T-helper 1 cell (primary cell): ENCODE data around the gene SLC29A3.
"Not testable (repeated sequence)": the region's sequence is repeated elsewhere in the genome, so short reads cannot be mapped to it uniquely, and the experiment has no call there.

Experiments
- DNase-seq, 5 donors: peaks; one replicate each; pipeline ENCODE4 v3.0.0-alpha.2; 2012 to 2020
- total RNA-seq, 4 donors: gene quantifications; one replicate each; lab custom pipeline; 2026; lab: John Stamatoyannopoulos, UW

The SLC29A3 gene
- total RNA-seq, result 2.4 to 4.9 (median 3.1) reads per million in 4 donors

DNA sequence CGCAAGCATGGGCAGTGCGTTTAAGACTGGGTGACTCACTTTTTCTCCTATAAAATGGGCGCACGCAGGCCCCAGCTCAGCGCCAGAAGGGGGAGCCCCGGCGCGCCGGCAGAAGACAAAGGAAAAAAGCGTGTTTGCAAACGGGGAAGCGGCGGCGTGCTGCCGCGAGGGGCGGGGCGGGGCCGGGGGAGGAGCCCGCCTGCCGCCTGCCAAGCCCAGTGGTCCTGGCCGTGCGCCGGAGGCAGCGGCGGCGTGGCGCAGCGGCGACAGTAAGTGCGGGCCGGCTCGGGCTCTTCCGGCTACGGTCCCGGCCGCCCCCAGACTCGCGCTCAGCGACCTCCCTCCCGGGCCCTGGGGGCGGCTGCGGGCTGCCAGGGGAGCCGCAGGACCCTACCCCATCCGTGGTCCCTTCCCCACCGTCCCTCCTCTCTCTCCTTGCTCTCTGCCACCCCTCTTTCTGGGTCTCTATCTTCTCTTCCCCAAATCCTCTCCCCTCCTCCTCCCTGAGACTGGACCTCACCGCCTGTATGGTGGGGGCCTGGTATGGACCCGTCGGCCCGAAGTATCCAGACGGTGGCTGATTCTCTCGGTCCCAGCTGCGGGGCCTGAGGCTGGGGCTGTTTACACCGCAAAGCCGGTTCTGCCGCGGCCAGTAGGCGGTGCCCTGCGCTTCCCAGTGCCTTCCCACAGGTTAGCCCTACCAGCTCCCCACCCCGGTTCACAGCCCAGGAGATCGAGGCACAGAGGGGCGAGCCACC lies at the start of gene SLC29A3:
Gene SLC29A3 (plus strand): TSS at position 218 of the 758 bp plus-strand sequence. CDS start 51 bp downstream, at position 269.
- peak; percentile 71 to 92 (median 74) for DNase-seq

DNA sequence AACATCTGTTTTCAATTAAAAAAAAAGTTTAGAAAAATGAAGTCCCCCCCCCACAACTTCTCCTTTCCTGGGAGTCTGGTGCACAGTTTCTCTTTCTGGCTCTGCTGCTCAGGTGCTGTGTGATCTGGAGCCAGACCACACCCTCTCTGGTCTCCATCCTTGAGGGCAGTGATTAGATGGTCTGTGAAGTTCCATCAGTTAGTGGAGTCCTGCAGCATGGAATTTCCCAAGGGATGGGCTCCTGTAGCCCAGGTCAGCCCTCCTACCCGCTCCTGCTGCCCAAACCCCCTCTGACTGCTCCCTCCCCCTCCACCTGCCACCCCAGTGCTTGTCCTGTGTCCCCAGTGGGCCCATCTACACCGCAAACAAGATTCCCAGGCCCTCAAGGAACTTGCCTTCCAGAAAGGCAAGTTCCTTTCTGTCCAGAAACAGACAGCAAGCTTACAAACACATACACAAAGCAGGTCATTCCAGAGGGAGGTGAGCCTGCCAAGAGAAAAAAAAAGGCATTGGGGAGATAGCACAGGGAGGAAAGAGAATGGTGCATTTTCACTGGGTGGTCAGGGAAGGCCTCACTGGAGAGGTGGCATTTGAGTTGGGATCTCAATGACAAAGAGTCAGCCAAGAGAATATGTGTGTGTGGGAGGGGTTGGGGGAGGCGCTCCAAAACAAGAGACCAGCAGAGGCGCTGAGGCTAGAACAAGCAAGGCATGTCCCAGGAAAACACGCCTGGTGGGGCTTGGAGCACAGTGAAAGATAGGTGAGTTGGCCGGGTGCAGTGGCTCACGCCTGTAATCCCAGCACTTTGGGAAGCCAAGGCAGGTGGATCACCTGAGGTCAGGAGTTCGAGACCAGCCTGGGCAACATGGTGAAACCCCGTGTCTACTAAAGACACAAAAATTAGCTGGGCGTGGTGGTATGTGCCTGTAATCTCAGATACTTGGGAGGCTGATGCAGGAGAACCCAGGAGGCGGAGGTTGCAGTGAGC lies 49.5 kb upstream of the SLC29A3 start:
- no peak for DNase-seq

DNA sequence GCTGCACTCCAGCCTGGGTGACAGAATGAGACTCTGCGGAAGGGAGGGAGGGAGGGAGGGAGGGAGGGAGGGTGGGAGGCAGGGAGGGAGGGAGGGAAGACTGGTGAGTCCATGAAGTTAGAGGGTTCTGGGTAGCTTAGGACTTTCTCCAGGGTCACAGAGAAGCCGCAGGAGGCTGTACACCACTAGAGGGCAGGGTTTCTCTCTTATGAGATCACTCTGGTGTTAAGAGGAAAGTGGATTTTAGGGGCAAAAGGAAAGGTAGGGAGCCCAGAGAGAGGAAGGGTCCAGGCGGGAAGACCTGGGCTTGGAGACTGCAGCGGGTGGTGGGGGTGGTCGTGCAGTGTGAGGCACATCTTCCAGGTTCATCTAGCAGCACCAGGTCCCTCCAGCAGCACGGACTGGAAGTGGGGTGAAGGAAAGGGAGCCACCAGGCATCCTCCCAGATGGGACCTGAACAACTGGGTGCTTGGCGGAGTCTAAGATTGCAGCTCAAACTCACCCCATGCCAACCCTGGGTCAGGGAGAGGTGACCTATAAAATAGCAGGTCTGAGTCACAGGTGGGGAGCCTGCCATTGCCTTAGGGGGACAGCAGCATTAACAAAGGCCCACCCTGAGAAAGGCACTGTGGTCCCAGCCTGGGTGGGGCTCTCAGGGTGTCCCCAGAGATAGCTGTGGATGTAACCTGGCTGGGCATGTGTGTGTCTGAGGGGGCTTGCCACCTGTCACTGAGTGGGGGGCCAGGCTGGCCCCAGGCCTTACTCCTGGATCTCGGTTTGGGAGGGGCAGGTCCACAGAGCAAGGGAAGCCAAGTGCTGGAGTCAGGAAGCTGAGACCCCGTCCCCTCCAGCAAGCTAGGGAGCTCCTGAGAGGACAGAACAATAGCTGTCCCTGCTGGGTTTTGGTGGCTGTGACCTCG lies 48.5 kb upstream of the SLC29A3 start:
- peak in 1 of 5 donors; percentile 8 for DNase-seq

DNA sequence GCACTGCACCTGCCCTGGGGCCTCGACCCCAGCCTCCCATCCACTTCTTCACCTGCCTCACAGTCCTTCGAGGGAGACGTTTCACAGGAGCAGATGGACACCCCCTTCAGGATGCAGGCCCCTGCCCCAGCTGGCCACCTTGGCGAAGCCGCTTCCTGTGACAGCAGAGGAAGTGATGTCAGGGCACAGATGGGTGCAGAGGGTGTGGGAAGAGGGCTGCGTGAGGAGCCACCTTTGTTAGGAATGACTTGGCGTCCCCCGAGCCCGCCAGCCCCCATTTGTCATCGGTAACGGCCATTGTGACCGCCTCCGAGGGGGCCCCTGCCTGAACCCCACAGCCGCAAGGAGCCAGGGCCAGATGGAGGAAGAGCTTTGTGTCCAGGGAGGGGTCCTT lies 47.4 kb upstream of the SLC29A3 start:
- no peak for DNase-seq

DNA sequence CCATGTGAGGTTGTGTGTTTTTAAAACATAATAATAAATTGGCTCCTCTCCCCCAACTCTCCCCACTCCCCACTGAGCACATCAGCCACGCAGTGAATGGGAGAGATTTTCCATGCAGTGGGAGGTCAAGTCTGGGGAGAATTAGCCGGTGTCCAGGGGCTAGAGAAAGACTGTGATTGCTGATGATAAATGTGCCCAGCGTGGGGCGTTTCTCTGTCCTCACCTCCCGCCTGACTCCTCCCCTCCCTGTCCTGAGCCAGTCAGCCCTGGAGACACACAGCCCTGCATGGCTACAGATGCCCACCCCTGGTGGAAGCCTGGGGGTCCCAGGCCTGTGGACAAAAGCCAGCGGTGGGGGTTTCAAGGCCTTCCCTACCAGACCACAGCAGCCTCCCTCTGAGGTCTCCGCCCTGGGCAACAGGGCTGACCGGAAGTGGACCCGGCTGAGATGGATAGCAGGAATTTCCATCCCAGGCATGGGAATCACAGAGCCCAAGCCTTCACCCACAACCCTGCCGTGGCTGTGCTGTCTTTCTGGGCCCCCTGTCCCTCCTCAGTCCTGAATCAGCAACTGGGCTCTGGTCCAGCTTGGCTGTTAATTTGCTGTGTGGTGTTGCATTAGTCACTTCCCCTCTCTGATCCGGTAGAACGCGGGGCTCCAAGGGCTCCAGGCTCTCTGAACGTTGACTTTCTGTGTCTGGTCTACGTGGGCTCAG lies 46.8 kb upstream of the SLC29A3 start:
- no peak for DNase-seq

DNA sequence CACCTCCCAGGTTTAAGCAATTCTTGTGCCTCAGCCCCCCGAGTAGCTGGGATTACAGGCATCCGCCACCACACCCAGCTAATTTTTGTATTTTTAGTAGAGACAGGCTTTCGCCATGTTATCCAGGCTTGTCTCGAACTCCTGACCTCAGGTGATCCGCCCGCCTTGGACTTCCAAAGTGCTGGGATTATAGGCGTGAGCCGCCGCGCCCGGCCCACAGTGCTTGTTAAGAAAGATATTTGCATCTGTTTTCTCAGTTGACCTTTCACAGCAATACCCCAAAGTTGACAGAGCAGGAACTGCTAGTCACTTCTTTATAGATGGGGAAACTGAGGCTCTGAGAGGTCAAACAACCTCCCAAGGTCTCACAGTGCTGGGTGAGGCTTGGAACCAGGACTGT lies 46.1 kb upstream of the SLC29A3 start:
- DNase-seq, result not testable (repeated sequence)

DNA sequence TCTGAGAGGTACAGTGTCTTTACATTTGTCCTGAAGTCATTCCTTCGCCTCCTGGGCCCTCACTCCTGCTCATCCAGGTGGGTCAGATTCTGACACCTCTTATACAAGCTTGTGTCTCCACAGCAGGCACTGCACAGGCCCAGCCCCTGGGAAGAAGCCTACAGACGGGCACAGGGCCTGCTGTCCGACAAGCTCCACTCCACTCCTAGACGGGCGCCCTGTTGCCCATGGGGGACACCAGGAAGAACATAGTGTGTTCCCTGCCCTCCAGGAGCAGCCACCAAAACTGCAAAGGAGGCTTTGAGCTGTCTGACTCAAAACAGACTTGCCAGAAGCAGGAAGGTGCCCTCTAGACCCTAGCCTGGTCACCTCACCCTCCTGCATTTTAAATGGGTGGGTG lies 45.6 kb upstream of the SLC29A3 start:
- DNase-seq, result no peak

DNA sequence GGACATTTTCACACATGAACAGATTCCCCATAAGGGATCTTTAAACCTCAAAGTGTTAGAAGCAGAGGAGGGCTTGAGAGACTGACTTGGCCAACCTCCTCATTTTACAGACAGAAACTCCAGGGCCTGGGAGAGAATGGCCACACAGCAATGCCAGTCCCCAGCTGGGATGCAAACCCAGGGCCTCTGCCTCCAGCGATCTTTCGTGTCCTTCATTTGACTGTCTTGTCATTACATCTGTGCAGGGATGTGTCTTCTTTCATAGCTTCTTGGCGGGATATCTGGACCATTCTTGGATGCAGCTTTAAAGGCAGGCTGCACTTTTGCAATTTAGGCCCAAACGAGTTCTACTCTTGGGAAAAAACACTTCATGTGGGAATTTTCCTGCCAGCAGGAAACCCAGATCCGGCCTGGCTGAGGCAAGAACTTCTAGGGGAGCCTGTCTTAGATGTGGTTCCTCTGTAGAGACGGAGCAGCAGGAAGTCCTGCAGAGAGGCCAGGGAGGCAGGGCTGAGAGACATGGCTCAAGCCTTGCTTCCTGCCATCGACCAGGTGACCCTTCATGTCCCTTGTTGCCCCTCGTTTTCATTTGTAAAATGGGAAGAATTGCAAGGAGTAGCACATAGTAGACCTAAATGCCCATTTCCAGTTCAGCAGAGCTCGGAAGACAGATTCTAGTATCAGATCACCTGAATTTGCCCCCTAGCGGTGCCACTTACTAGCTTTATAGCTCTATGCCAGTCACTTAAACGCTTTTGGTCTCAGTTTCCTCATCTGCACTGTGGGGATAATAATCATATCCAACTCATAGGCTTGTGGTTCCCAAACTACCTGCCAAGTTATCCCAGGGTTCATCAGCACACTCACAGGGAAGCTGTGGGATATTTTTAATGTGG lies 43.9 kb upstream of the SLC29A3 start:
- DNase-seq, result no peak

DNA sequence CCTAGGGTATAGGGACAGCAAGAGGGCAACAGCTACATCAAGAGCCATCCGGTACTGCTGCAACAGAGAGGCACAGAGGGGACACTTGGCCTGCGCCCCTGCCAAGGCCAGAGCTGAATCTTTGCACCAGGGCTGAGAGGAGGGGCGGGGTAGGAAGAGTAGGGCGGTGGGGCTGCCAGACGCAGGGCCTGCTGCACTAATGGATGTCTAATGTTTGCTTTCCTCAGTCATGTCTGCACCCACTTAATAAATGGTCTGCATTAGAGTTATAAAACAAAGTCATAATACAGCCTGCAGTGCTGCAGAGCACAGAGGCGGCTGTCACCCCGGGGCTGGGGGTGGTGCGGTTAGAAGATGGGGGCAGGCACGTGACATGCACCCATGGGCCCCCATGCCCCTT lies 42.2 kb upstream of the SLC29A3 start:
- DNase-seq, result no peak

DNA sequence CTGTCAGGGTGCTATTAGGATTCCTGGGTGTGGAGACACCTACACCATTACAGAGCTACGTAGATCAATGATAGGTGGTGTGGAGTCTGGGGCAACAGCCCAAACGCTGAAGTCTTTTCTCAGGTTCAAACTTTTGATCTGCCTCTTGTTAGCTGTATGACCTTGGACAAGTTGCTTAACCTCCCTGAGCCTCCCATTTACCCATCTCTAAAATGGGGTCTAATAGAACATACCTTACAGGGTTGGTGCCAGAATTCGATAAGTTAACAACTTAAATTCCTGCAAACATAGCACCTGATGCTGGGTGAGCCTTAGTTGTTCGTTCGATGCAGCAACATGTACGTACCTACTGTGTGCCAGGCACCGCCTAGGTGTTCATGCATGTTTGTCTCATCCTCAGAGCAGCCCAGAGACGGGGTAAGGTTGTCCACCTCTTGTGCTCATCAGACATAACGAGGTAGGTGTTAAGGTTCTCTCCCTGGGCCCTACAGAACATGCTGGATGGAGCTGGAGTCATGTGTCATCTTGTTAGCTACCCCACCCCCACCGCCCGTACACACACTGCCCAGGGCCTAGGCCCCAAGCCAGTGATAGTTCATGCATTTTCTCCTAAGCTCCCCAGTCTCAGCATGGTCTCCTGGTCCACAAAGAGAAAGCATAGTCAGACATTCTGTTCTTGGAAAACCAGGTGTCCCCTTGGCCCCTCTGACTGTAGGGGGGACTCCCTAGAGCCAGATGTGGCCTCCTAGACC lies 41.0 kb upstream of the SLC29A3 start:
- DNase-seq, result no peak

DNA sequence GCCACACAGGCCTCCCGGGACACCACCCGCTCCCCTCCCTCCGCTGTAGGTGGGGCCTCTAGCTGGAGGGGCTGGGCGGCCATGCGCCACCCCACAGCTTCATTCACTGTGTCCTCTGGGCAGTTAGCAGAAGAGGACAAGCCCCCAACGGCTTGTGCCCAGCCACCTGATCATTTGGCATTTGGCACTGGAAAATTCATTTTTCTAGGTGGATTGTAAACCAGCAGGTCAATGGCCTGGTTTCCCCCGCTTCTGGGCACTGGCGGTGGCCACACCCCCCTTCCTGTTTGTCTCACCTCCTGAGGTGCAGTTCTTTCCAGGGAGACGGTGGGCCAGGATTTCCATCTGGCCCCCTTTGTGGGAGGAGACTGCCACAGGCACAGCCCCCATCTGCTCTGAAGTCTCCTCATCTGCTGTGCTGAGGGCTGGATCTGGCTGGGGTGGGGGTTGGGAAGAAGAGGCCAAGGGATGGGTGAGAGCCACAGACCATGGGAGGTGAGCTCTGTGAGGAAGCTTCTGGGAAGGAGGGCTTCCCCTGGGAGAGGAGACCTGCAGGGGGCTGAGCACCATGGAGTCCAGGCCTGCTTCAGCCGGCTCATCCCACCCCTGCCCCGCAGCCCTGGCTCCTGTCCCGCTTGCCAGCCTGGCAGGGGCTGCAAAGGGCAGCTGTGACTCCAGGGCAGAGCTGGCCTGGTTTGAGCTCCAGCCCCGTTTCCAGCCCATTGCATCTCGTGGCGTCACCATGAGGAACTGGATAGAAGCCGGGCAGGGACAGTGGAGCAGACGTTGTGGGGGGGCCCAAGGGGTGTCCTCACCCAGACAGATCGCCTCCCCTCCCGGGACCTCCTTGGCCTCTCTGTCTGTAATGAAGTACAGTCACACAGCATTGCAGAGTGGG lies 40.1 kb upstream of the SLC29A3 start:
- no peak for DNase-seq

DNA sequence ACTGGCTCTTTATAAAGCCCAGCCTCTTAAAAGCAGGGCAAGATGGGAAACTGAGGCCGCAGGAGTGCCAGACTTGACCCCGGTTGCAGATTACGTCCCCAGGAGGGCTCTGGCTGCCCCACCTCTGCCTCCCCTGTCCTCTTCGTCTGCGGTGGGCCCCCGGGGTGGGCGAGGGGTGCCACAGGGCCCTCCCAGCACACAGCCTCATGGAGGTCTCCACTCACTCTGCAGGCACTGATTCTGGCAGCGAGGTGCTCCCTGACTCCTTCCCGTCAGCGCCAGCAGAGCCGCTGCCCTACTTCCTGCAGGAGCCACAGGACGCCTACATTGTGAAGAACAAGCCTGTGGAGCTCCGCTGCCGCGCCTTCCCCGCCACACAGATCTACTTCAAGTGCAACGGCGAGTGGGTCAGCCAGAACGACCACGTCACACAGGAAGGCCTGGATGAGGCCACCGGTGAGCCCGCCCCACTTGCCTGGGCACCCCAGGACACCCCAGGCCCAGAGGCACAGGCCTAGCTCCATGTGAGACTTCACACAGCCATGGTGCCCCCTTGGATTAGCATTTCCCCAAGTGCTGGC lies 39.4 kb upstream of the SLC29A3 start:
- no peak for DNase-seq

DNA sequence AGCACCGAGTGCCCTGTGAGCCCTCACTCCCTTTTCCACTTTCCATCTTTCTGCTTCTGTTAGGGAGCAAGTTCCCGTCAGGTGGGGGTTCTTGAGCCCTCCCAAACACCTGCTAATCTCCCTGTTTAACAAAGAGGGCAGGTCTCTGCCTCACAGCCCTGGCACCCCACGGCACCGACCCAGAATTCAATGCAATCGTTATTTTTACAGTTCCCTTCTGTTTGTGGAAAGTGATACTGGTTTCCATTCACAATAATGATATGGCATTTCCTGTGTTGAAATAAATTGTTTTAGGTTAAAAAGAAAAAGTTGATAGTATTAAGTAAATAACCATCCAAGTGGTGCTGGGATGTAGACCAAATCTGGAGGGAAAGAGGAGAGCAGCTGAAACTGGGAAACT lies 38.8 kb upstream of the SLC29A3 start:
- DNase-seq, result no peak

DNA sequence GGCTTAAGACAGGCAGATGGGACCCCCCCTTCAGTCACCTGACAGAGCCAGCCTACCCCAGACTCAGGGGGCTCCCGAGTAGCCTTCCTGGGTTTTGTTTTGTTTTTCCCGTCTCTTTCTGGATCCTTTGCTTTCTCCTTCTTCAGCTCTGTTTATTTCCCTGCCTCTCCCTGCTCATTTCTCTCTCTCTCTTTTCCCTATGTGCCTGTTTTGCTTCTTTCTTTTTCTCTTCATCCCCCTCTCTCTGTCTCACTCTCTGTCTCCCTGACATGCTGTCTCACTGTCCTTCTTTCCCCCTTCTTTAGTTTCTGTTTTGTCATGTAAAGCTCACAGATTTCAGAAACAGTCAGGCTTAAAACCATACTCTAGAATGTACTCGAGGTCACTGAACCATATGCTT lies 38.2 kb upstream of the SLC29A3 start:
- DNase-seq, result no peak

DNA sequence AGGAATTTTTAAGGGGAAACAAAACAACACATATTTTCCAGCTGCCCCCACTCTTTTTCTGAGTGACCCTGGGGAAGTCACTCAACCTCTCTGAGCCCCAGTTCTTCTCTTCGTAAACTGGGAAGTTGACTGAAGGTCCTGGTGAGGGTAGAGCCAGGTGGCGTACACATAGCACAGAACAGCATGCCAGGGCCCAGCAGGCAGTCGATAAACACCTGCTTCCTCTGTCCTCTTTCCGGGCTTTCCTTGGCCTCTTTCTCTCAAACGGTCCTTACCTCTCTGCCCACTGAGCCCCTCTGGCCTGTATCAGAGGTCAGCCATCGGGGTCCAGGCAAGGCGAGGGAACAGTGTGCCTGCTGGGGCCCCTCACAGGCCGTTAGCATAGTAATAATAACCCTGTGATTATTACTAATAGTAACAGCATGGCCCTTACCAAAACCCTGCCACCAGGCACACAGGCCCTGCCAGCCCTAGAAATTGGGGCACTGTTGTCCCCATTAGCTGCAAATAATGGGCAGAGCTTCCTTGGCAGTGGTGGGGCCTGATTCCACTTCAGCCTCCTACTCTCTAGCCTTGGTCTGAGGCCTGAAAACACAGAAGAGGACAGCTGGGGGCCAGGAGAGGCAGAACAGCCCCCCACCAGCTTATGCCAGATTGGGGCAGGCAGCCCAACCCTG lies 37.3 kb upstream of the SLC29A3 start:
- no peak for DNase-seq

DNA sequence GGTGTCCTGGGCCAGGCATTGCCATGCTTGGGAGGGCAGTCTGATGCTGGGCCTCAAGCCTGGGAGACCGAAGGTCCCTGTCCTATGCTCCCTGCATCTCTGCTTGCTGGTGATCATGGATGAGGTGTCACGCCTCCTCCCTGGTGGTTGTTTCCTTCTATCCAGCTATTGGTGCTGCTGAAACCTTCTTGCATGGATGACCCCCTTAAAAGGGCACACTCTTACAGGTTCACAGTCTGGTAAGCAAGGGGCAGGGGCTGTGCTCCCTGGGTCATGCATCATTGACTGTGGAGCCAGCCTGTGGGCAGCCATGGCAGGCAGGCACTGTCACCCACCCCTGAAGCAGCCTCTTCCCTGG lies 36.8 kb upstream of the SLC29A3 start:
- no peak for DNase-seq

DNA sequence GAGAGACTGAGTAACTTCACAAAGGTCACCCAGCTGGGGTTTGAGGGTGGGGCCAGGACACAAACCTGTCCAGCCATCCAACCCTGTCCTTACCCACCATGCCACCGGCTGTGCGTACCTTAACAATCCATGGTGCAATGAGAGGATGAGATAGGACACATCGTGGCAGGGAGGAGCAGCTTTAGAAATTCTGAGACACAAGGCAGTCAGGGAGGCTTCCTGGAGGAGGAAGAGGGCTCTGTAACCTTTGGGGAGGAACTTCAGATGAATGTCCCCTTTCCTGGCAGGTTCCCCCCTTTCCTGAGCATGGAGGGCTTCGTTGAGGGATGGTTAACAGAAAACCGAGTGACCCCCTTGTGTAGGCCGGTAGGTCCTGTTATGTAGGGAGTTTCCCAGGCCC lies 35.6 kb upstream of the SLC29A3 start:
- DNase-seq, result no peak

DNA sequence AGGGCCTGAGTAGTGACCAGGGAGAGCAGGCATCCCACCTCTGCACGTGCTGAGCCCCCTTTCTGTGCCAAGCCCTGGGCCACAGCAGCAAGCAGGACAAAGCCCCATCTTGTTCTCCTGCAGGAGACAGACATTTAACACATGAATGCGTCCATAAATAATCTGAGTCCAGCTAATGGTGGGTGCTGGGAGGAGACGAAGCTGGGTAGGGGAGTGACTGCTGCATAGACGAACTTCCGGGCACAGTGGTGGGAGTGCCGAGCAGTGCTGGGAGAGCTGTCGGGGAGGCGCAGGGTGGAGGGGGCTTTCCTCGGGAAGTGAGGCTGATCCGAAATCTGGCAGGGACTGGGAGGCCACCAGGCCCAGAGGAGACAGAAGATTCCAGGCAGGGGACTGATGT lies 35.2 kb upstream of the SLC29A3 start:
- no peak for DNase-seq
